H9 (cell line): ENCODE results near the gene DOCK10. TPM values are rescaled to one million over a fixed set of nuclear protein-coding genes. Genes with fewer than 3 reads are reported as not detected.

Experiments used
- DNase-seq: peaks from one replicate; pipeline ENCODE4 v3.0.0-alpha.2; 2017
- H2AFZ ChIP-seq: one replicate; pipeline ENCODE4 v1.6.1; 2013; ENCODE audit warnings: mild to moderate bottlenecking, low read length, control low read depth, moderate library complexity
- H2AK5ac ChIP-seq: 2 replicates; pipeline ENCODE4 v1.6.1; 2013; ENCODE audit warnings: low read length, control low read depth, mixed read lengths; ENCODE audit not compliant: insufficient read length
- H2BK120ac ChIP-seq: one replicate; pipeline ENCODE4 v1.6.1; 2013; ENCODE audit warnings: low read depth, mild to moderate bottlenecking, low read length, control low read depth, inconsistent platforms; ENCODE audit not compliant: poor library complexity, severe bottlenecking
- H2BK12ac ChIP-seq: 2 replicates; pipeline ENCODE4 v1.6.1; 2013; ENCODE audit warnings: low read length, control low read depth, mixed read lengths, low read depth; ENCODE audit not compliant: insufficient read length
- H2BK15ac ChIP-seq: 2 replicates; pipeline ENCODE4 v1.6.1; 2013; ENCODE audit warnings: low read depth, low read length, control low read depth
- H2BK20ac ChIP-seq: one replicate; pipeline ENCODE4 v1.6.1; 2013; ENCODE audit warnings: low read depth, mild to moderate bottlenecking, low read length, control low read depth, inconsistent platforms; ENCODE audit not compliant: poor library complexity, severe bottlenecking
- H2BK5ac ChIP-seq: 2 replicates; pipeline ENCODE4 v1.6.1; 2013; ENCODE audit warnings: low read length, control low read depth, mixed read lengths; ENCODE audit not compliant: insufficient read length
- H3K14ac ChIP-seq: 2 replicates; pipeline ENCODE4 v1.6.1; 2013; ENCODE audit warnings: low read length, control low read depth; ENCODE audit not compliant: insufficient read depth
- H3K18ac ChIP-seq: 2 replicates; pipeline ENCODE4 v1.6.1; 2013; ENCODE audit warnings: low read depth, mild to moderate bottlenecking, mixed read lengths, low read length, control low read depth; ENCODE audit not compliant: insufficient read length
- H3K23ac ChIP-seq: 2 replicates; pipeline ENCODE4 v1.6.1; 2013; ENCODE audit warnings: low read length, control low read depth, mixed read lengths, low read depth; ENCODE audit not compliant: insufficient read length
- H3K23me2 ChIP-seq: 2 replicates; pipeline ENCODE4 v1.6.1; 2013; ENCODE audit warnings: low read depth, mild to moderate bottlenecking, mixed read lengths, low read length, control low read depth; ENCODE audit not compliant: insufficient read length, poor library complexity, severe bottlenecking
- H3K27ac ChIP-seq: 2 replicates; pipeline ENCODE4 v1.5.1; 2013; ENCODE audit warnings: low read length, control low read depth, mixed read lengths, low read depth; ENCODE audit not compliant: insufficient read length
- H3K27me3 ChIP-seq: 2 replicates; pipeline ENCODE4 v1.6.1; 2013; ENCODE audit warnings: low read length, control low read depth, inconsistent platforms; ENCODE audit not compliant: insufficient read depth
- H3K4ac ChIP-seq: 2 replicates; pipeline ENCODE4 v1.6.1; 2013; ENCODE audit warnings: low read depth, mild to moderate bottlenecking, control low read depth, inconsistent platforms, low read length, moderate library complexity
- H3K4me1 ChIP-seq: 2 replicates; pipeline ENCODE4 v1.6.1; 2013; ENCODE audit warnings: low read length, control low read depth, inconsistent platforms; ENCODE audit not compliant: insufficient read depth
- H3K4me2 ChIP-seq: 2 replicates; pipeline ENCODE4 v1.6.1; 2013; ENCODE audit warnings: low read length, control low read depth, mixed read lengths; ENCODE audit not compliant: insufficient read length, insufficient read depth
- H3K56ac ChIP-seq: 2 replicates; pipeline ENCODE4 v1.6.1; 2013; ENCODE audit warnings: low read depth, mild to moderate bottlenecking, mixed read lengths, low read length, control low read depth; ENCODE audit not compliant: insufficient read length
- H3K79me1 ChIP-seq: 2 replicates; pipeline ENCODE4 v1.6.1; 2013; ENCODE audit warnings: low read depth, mild to moderate bottlenecking, moderate library complexity, low read length, control low read depth, inconsistent platforms; ENCODE audit not compliant: insufficient read depth, poor library complexity, severe bottlenecking
- H3K79me2 ChIP-seq: 2 replicates; pipeline ENCODE4 v1.6.1; 2013; ENCODE audit warnings: low read length, control low read depth, inconsistent platforms; ENCODE audit not compliant: insufficient read depth
- H3K9ac ChIP-seq: 2 replicates; pipeline ENCODE4 v1.6.1; 2013; ENCODE audit warnings: low read length, control low read depth, mixed read lengths; ENCODE audit not compliant: insufficient read length; ENCODE audit errors: extremely low read depth
- H3K9me3 ChIP-seq: one replicate; pipeline ENCODE4 v1.6.1; 2013; ENCODE audit warnings: low read depth, low read length, inconsistent platforms; ENCODE audit not compliant: control insufficient read depth
- H3T11ph ChIP-seq: one replicate; pipeline ENCODE4 v1.6.1; 2013; ENCODE audit warnings: mild to moderate bottlenecking, low read length, control low read depth, inconsistent platforms
- H4K20me1 ChIP-seq: one replicate; pipeline ENCODE4 v1.6.1; 2013; ENCODE audit not compliant: control insufficient read depth, insufficient read length, insufficient read depth
- H4K5ac ChIP-seq: 2 replicates; pipeline ENCODE4 v1.6.1; 2013; ENCODE audit warnings: low read depth, mild to moderate bottlenecking, mixed read lengths, low read length, control low read depth; ENCODE audit not compliant: insufficient read length
- H4K8ac ChIP-seq: replicated peaks from 2 replicates; pipeline ENCODE4 v1.6.1; 2013; ENCODE audit warnings: low read length, control low read depth, mixed read lengths, low read depth; ENCODE audit not compliant: insufficient read length
- H4K91ac ChIP-seq: 2 replicates; pipeline ENCODE4 v1.6.1; 2013; ENCODE audit warnings: low read depth, mild to moderate bottlenecking, moderate library complexity, mixed read lengths, low read length, control low read depth; ENCODE audit not compliant: insufficient read length
- H3K27ac Mint-ChIP-seq, 3 experiments: 2 replicates in 2 of 3; 3 replicates in 1 of 3; pipeline ENCODE4 v1.8.0; 2020 to 2021; ENCODE audit warnings: mixed read lengths in 3 of 3, mild to moderate bottlenecking in 1 of 3, moderate library complexity in 1 of 3
- H3K27me3 Mint-ChIP-seq: 2 replicates; pipeline ENCODE4 v1.8.0; 2021; ENCODE audit warnings: low read depth, mild to moderate bottlenecking, moderate library complexity, mixed read lengths
- H3K36me3 Mint-ChIP-seq, 3 experiments: 2 replicates in 2 of 3; 3 replicates in 1 of 3; pipeline ENCODE4 v1.8.0; 2020 to 2021; ENCODE audit warnings: low read depth in 3 of 3, mixed read lengths in 3 of 3; ENCODE audit not compliant: insufficient read depth in 1 of 3
- H3K4me1 Mint-ChIP-seq, 2 experiments: 2 replicates each; pipeline ENCODE4 v1.8.0; 2020; ENCODE audit warnings: mixed read lengths in 2 of 2
- H3K4me3 Mint-ChIP-seq, 2 experiments: 2 replicates in 1 of 2; 3 replicates in 1 of 2; pipeline ENCODE4 v1.8.0; 2020 to 2021; ENCODE audit warnings: mild to moderate bottlenecking in 2 of 2, mixed read lengths in 2 of 2, moderate library complexity in 1 of 2
- H3K9me3 Mint-ChIP-seq, 2 experiments: 2 replicates in 1 of 2; 3 replicates in 1 of 2; pipeline ENCODE4 v1.8.0; 2020; ENCODE audit warnings: mild to moderate bottlenecking in 2 of 2, mixed read lengths in 2 of 2, moderate library complexity in 1 of 2
- CTCF ChIP-seq: fragments of 200-600 bp; sonication (generic); conservative IDR thresholded peaks from 3 replicates; pipeline ENCODE4 v1.8.0; 2021; ENCODE audit warnings: antibody characterized with exemption, mild to moderate bottlenecking
- WGBS: extraction: QIAGEN DNeasy Blood & Tissue Kit; methylation state at CpG from one replicate; pipeline ENCODE4 v1.1.7; 2013; ENCODE audit warnings: missing lambda C conversion rate, low lambda C conversion rate, mixed read lengths; ENCODE audit not compliant: insufficient read length; ENCODE audit errors: extremely low coverage; 5-methylcytosine and 5-hydroxymethylcytosine counted together
- total RNA-seq: library from RNA; stranded (reverse); gene quantifications from 2 replicates; pipeline ENCODE4 v1.2.1, GENCODE V29; 2021

DOCK10 gene
- total RNA-seq, 1 experiment from 2014 or later = 0.79 TPM

GRCh38 chr2:225040142-225040541 is 2.1 kb downstream of the DOCK10 start:
- Histone ChIP-seq H2BK15ac (no peak overlapping the region), H3K56ac (no peak overlapping the region), H3K27ac (no peak overlapping the region), H3K23me2 (peaks cover 14% of the 10 kb centered on the region), H3K4ac (no peak overlapping the region), H3K79me1 (no peaks in the 10 kb centered on the region), H4K20me1 (no peaks in the 10 kb centered on the region), H3K23ac (no peak overlapping the region), H4K8ac (no peak overlapping the region), H3K4me1 (no peaks in the 10 kb centered on the region), H4K5ac (no peak overlapping the region), H3K27me3 (peaks cover 24% of the 10 kb centered on the region; the same call in 1 of the 2 replicates), H2AFZ (no peak overlapping the region), H2AK5ac (no peak overlapping the region), H3K14ac (no peak overlapping the region), H4K91ac (no peak overlapping the region), H2BK20ac (no peak overlapping the region), H3K9ac (no peak overlapping the region), H3K4me2 (no peak overlapping the region), H3K9me3 (no peaks in the 10 kb centered on the region), H3T11ph (no peak overlapping the region), H3K18ac (no peak overlapping the region), H3K79me2 (no peaks in the 10 kb centered on the region), H2BK12ac (no peak overlapping the region), H2BK120ac (no peak overlapping the region), H2BK5ac (no peak overlapping the region)
- no peak for TF ChIP-seq CTCF
- H3K4me1 Mint-ChIP-seq = peaks cover 11 to 13% of the 10 kb centered on the region in 2 experiments
- H3K9me3 Mint-ChIP-seq = no peaks in the 10 kb centered on the region; a peak in 1 of 5 replicates
- DNase-seq = no peak
- no CpG with 5 or more reads among the region's 5 CpGs for WGBS
- H3K27me3 Mint-ChIP-seq = peaks cover 67% of the 10 kb centered on the region
- no peak overlapping the region for H3K27ac Mint-ChIP-seq
- H3K36me3 Mint-ChIP-seq = no peaks in the 10 kb centered on the region
- no peak overlapping the region for H3K4me3 Mint-ChIP-seq
